ENCODE measurements around the gene ECI1.
A peak's percentile ranks its signal among the peaks of the same experiment; 100 is the strongest.

Gene ECI1

GRCh38 chr16:2237102-2237482 lies 14.3 kb downstream of the ECI1 start:
- TF ChIP-seq CTCF (IDR thresholded peaks at IDR 0.05; ENCODE audit: control insufficient read depth, insufficient read depth, low read depth, low read length, missing control alignments): no peak
- DNase-seq (ENCODE audit: low read depth): no peak
- peak overlapping the region; percentile 10 for H3K4me3 ChIP-seq (ENCODE audit: control insufficient read depth, low read depth, low read length)

GRCh38 chr16:2236337-2237101 lies 14.9 kb downstream of the ECI1 start, which contains the start of gene DNASE1L2:
Gene DNASE1L2, plus strand, starts transcription at chr16:2236444. Its CDS starts 373 bp downstream, at chr16:2236817.
- no peak for TF ChIP-seq CTCF (IDR thresholded peaks at IDR 0.05; ENCODE audit: control insufficient read depth, insufficient read depth, low read depth, low read length, missing control alignments)
- DNase-seq (ENCODE audit: low read depth): no peak
- H3K4me3 ChIP-seq (ENCODE audit: control insufficient read depth, low read depth, low read length): peak within 1 kb of the TSS; percentile 10

GRCh38 chr16:2235695-2236336 lies 15.6 kb downstream of the ECI1 start:
- no peak for TF ChIP-seq CTCF (IDR thresholded peaks at IDR 0.05; ENCODE audit: control insufficient read depth, insufficient read depth, low read depth, low read length, missing control alignments)
- H3K4me3 ChIP-seq (ENCODE audit: control insufficient read depth, low read depth, low read length): no peak overlapping the region
- DNase-seq (ENCODE audit: low read depth): no peak

- DNase-seq (ENCODE audit: low read depth): no peak
- TF ChIP-seq CTCF (IDR thresholded peaks at IDR 0.05; ENCODE audit: control insufficient read depth, insufficient read depth, low read depth, low read length, missing control alignments): no peak
- H3K4me3 ChIP-seq (ENCODE audit: control insufficient read depth, low read depth, low read length): no peak overlapping the region
These were observed 16.1 kb downstream of the ECI1 start for GRCh38 chr16:2235234-2235651.

- DNase-seq (ENCODE audit: low read depth): no peak
- no peak for TF ChIP-seq CTCF (IDR thresholded peaks at IDR 0.05; ENCODE audit: control insufficient read depth, insufficient read depth, low read depth, low read length, missing control alignments)
These were observed 16.6 kb downstream of the ECI1 start for GRCh38 chr16:2234813-2235170.

GRCh38 chr16:2233872-2234812 lies 17.2 kb downstream of the ECI1 start:
- no peak overlapping the region for H3K4me3 ChIP-seq (ENCODE audit: control insufficient read depth, low read depth, low read length)
- DNase-seq (ENCODE audit: low read depth): no peak
- no peak for TF ChIP-seq CTCF (IDR thresholded peaks at IDR 0.05; ENCODE audit: control insufficient read depth, insufficient read depth, low read depth, low read length, missing control alignments)

More at GRCh38 chr16:2234813-2235170, 16.6 kb downstream of the ECI1 start:
- no peak overlapping the region for H3K4me3 ChIP-seq (ENCODE audit: control insufficient read depth, low read depth, low read length)
